Adrenal gland (tissue), 12 donors: ENCODE results near the gene RGCC. TPM values are rescaled to one million over a fixed set of nuclear protein-coding genes. Genes with fewer than 3 reads are reported as not detected.
"Not testable (repeated sequence)": the region's sequence is repeated elsewhere in the genome, so short reads cannot be mapped to it uniquely, and the experiment has no call there.

Experiments used
- DNase-seq, 7 donors: peaks; one replicate each; pipeline ENCODE4 v3.0.0-alpha.2; 2019 to 2020
- H3K27ac ChIP-seq, 5 donors: fragments of 200-600 bp; sonication (generic) in 4 of 5; 1 replicate in 3 of 5; 2 replicates in 2 of 5; pipeline versions ENCODE4 v1.5.1 to v1.8.0; 2016 to 2020; ENCODE audit warnings: mild to moderate bottlenecking in 1 of 5
- H3K27me3 ChIP-seq: fragments of 200-600 bp; 2 replicates; pipeline ENCODE4 v1.8.0; 2021
- H3K36me3 ChIP-seq, 2 donors: fragments of 200-600 bp; replicated peaks in 1 of 2; 1 replicate in 1 of 2; 2 replicates in 1 of 2; pipeline versions ENCODE4 v1.5.1 to v1.8.0; 2018 to 2022
- H3K4me1 ChIP-seq, 2 donors: fragments of 200-600 bp; replicated peaks in 1 of 2; 1 replicate in 1 of 2; 2 replicates in 1 of 2; pipeline versions ENCODE4 v1.5.1 to v1.8.0; 2018 to 2021
- H3K4me3 ChIP-seq, 4 donors: fragments of 200-600 bp; sonication (generic) in 3 of 4; one replicate each; pipeline ENCODE4 v1.5.1; 2016 to 2018
- H3K9me3 ChIP-seq, 3 donors: fragments of 200-600 bp; sonication (generic) in 1 of 3; replicated peaks in 1 of 3; 1 replicate in 2 of 3; 2 replicates in 1 of 3; pipeline versions ENCODE4 v1.5.1 to v1.8.0; 2016 to 2021
- POLR2A ChIP-seq, 2 donors: fragments of 450-650 bp; IDR thresholded peaks; one replicate each; pipeline ENCODE4 v1.6.1; 2017; ENCODE audit warnings: antibody characterized with exemption in 2 of 2, mild to moderate bottlenecking in 2 of 2, moderate library complexity in 1 of 2
- WGBS, 4 donors: extraction: QIAGEN DNeasy Blood & Tissue Kit in 2 of 4; methylation state at CpG; one replicate each; pipeline versions ENCODE4 v1.1.5 to v1.1.7; 2013 to 2017; 5-methylcytosine and 5-hydroxymethylcytosine counted together
- intact Hi-C, 2 donors: fragments of 100-400 bp; cut with DNase I; formaldehyde crosslinking; loops; one replicate each; pipeline versions ENCODE4 v1.14.1 to v1.15.0; 2022 to 2023
- polyA plus RNA-seq, 3 donors: library from polyadenylated mRNA; stranded (reverse); fragments of 200-250 nt in 2 of 3; fragments of 350-450 nt in 1 of 3; fragmentation: Illumina TruSeq in 1 of 3; extraction: RNeasy Lipid Tissue Mini Kit (QIAGEN cat#74804) in 1 of 3; gene quantifications; one replicate each; pipeline ENCODE4 v1.2.3, GENCODE V29; 2013 to 2014
- total RNA-seq, 9 donors: library from RNA; depleted of rRNA in 4 of 9; stranded (reverse); fragments of >200 nt in 4 of 9; fragments of 120-200 nt in 1 of 9; fragmentation: NEBNext Ultra II Directional in 1 of 9; extraction: Animal tissue kit (Norgen Biotek cat#: 25700) in 1 of 9; gene quantifications; one replicate each; pipeline versions ENCODE4 v1.1.0 to v1.2.4, GENCODE V29; 2013 to 2023
- TF ChIP-seq, protein P1 (sequence below), 6 experiments: fragments of 450-650 bp in 4 of 6; fragments of 200-600 bp in 2 of 6; sonication (generic) in 1 of 6; IDR thresholded peaks; 1 replicate in 5 of 6; 2 replicates in 1 of 6; pipeline versions ENCODE4 v1.5.1 to v1.8.0; 2016 to 2021; ENCODE audit warnings: antibody characterized with exemption in 6 of 6, mild to moderate bottlenecking in 2 of 6, moderate library complexity in 1 of 6
- donor health status: healthy with polysubstance abuse.
- donor health status: Bipolar disorder and iron deficiency.
- donor health status: DM: yes; HTN: yes; CAD: no.
- donor health status: DM: no; HTN: no; CAD: no.
- donor health status: DM: no; HTN: no; CAD: no.
- donor health status: DM: yes; HTN: yes; CAD: no.

RGCC gene
- total and polyA plus RNA-seq, 12 donors = 6.2 to 151 (median 28.8) TPM

DNA sequence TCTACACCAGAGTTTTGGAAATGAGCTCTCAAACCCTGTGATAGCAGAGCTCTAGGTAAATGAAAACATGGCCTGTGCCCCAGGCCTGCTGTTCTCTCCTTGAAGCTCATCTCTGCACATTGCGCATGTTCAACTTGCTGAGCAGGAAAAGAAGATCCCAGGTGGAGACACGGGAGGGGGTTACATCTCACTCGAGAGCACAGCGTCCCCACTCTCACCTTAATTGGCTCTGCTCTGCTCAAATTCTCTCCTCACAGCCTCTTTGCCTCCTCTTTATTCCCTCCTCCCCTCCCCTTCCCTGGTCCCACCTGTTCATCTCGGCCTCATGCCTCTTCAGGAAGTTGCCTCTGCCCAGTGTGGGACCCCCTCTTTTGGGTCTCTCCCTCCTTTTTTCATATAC is 44.7 kb downstream of the RGCC start:
- Histone ChIP-seq H3K4me1 (no peaks in the 10 kb centered on the region), H3K4me3 (no peak overlapping the region), H3K36me3 (no peaks in the 10 kb centered on the region), H3K27ac (no peak overlapping the region), H3K27me3 (no peaks in the 10 kb centered on the region), H3K9me3 (no peaks in the 10 kb centered on the region)
- TF ChIP-seq POLR2A (IDR thresholded peaks at IDR 0.05) = no peak
- TF ChIP-seq, protein P1, sequence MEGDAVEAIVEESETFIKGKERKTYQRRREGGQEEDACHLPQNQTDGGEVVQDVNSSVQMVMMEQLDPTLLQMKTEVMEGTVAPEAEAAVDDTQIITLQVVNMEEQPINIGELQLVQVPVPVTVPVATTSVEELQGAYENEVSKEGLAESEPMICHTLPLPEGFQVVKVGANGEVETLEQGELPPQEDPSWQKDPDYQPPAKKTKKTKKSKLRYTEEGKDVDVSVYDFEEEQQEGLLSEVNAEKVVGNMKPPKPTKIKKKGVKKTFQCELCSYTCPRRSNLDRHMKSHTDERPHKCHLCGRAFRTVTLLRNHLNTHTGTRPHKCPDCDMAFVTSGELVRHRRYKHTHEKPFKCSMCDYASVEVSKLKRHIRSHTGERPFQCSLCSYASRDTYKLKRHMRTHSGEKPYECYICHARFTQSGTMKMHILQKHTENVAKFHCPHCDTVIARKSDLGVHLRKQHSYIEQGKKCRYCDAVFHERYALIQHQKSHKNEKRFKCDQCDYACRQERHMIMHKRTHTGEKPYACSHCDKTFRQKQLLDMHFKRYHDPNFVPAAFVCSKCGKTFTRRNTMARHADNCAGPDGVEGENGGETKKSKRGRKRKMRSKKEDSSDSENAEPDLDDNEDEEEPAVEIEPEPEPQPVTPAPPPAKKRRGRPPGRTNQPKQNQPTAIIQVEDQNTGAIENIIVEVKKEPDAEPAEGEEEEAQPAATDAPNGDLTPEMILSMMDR (IDR thresholded peaks at IDR 0.05) = no peak
- DNase-seq = no peak
- WGBS, 4 donors = 88 to 92% (median 91%) methylated on average over 5 of the region's 5 CpGs
- intact Hi-C loops = no loop called here

DNA sequence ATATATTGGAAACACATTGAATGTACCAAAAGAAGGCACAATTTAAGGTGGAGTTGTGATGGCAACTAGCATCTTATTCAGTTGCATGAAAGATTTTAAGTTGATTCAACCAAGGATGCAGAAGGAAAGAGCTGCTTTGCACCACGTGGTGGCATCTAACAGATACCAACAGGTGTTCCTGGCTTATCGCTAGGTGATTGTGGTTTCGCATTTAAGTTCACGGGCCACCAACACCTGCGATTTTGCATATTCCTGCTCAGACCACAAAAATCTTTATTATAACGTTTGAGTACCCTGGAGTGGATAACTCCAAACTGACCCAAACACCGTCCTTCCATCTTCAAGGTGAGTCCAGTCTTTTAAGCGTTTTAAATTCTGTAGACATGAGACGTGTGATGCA is 45.3 kb downstream of the RGCC start:
- intact Hi-C loops = no loop called here
- Histone ChIP-seq H3K4me1 (no peaks in the 10 kb centered on the region), H3K4me3 (no peak overlapping the region), H3K9me3 (no peaks in the 10 kb centered on the region), H3K36me3 (no peaks in the 10 kb centered on the region), H3K27me3 (no peaks in the 10 kb centered on the region), H3K27ac (no peak overlapping the region)
- 70 to 88% (median 85%) methylated on average over 9 of the region's 9 CpGs for WGBS, 4 donors
- DNase-seq = no peak
- TF ChIP-seq, protein P1 (IDR thresholded peaks at IDR 0.05) = no peak
- TF ChIP-seq POLR2A (IDR thresholded peaks at IDR 0.05) = no peak

DNA sequence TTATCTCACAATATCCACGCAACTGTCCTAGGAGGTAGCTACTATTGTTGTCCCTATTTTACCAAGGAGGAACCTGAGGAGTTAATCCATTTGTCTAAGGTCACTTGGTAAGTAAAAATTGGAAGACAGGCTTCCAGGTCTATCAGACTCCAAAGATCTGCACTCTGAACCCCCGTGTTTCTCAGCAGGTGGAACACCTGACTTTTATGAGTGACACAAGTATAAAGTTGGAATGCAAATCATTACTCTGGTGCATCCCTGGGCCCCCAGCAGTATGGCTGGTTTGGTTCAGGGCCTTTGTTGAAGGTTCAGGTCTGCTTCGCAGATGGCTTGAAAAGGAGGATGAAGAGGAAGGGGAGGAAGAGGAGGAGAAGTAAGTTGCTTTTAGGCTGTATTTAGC is 46.0 kb downstream of the RGCC start:
- Histone ChIP-seq H3K4me3 (no peak overlapping the region), H3K27ac (no peak overlapping the region), H3K4me1 (no peaks in the 10 kb centered on the region), H3K27me3 (no peaks in the 10 kb centered on the region), H3K36me3 (no peaks in the 10 kb centered on the region), H3K9me3 (no peaks in the 10 kb centered on the region)
- TF ChIP-seq POLR2A (IDR thresholded peaks at IDR 0.05) = no peak
- TF ChIP-seq, protein P1 (IDR thresholded peaks at IDR 0.05) = no peak
- no peak for DNase-seq
- WGBS, 4 donors = 92 to 97% (median 95%) methylated on average over 3 of the region's 3 CpGs
- intact Hi-C loops = no loop called here

DNA sequence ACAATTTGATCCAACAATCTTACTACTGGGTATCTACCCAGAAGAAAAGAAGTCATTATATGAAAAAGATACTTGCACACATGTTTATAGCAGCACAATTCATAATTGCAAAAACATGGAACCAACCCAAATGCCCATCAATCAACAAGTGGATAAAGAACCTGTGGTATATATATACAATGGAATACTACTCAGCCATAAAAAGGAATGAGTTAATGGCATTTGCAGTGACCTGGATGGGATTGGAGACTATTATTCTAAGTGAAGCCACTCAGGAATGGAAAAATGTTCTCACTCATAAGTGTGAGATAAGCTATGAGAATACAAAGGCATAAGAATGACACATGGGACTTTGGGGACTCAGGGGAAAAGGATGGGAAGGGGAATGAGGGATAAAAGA is 47.3 kb downstream of the RGCC start:
- intact Hi-C loops, H3K27me3 ChIP-seq, H3K4me3 ChIP-seq, H3K36me3 ChIP-seq, DNase-seq, H3K27ac ChIP-seq, H3K9me3 ChIP-seq, H3K4me1 ChIP-seq: not testable (repeated sequence)

DNA sequence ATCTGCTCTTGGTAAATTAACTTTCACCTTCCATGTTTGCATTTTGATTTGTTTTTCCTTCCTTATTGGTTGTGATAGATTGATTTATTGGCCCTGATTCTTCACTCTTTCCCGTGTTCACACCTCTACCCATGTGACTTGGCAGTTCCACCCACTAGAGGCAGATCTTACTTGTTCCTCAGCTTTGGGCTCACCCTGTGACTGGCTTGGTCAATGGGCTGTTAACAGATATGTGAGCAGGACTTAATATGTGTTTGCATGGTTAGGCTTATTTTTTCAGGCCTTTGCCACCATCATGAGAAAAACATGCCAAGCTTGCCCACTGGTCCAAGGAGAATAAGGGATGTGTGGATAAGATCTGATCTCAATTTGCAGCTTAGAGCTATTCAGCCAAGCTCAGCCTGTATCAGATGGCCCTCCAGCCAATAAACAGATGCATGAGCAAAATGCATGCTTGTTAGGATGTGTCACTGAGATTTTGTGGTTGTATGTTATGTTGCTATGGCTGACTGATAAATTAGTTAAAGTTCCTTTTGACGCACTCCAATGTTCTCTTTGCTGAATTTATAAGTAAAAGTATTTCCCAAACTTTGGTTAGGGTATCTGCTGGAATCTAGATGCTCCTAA is 48.0 kb downstream of the RGCC start:
- 93 to 97% (median 94%) methylated on average over 2 of the region's 2 CpGs for WGBS, 4 donors
- H3K4me1 ChIP-seq = no peaks in the 10 kb centered on the region
- no peaks in the 10 kb centered on the region for H3K27me3 ChIP-seq
- no peak overlapping the region for H3K27ac ChIP-seq
- intact Hi-C loops = no loop called here
- DNase-seq = no peak
- H3K9me3 ChIP-seq = no peaks in the 10 kb centered on the region
- TF ChIP-seq, protein P1 (IDR thresholded peaks at IDR 0.05) = no peak
- TF ChIP-seq POLR2A (IDR thresholded peaks at IDR 0.05) = no peak
- no peaks in the 10 kb centered on the region for H3K36me3 ChIP-seq
- H3K4me3 ChIP-seq = no peak overlapping the region
